Endothelial cell of umbilical vein (primary cell): ENCODE measurements around the gene TMEM92. TPM values are rescaled to one million over a fixed set of nuclear protein-coding genes. Genes with fewer than 3 reads are reported as not detected.

Experiments used
- BruUV-seq: library from RNA; stranded (reverse); fragments of 400-500 nt; replicated peaks from 2 replicates; lab custom pipeline; 2021; lab: Mats Ljungman, UMichigan
- CTCF ChIA-PET: fragments of 300-600, 350-600 bp; sonication (Branson Sonifier 250); formaldehyde crosslinking; loops from one replicate; lab custom pipeline; 2021; ENCODE audit warnings: antibody characterized with exemption, inconsistent platforms; lab: Charles Lee
- POLR2A ChIA-PET: fragments of 300-600, 350-600 bp; sonication (Branson Sonifier 250); formaldehyde crosslinking; loops from one replicate; lab custom pipeline; 2021; ENCODE audit warnings: antibody characterized with exemption, inconsistent platforms; lab: Charles Lee
- DNase-seq: peaks from one replicate; pipeline ENCODE4 v3.0.0-alpha.2; 2011; ENCODE audit warnings: low read depth, low spot score
- FAIRE-seq: peaks from 2 replicates; lab custom pipeline; 2011; peaks lifted over from hg19 to GRCh38; lab: Jason Lieb, UNC
- H2AFZ ChIP-seq: 2 replicates; pipeline ENCODE4 v1.6.0; 2012; ENCODE audit warnings: low read depth, low read length, control low read depth, inconsistent platforms
- H3K27ac ChIP-seq: 2 replicates; pipeline ENCODE4 v1.5.1; 2011; ENCODE audit warnings: low read depth, mild to moderate bottlenecking, control low read depth, low read length, moderate library complexity; ENCODE audit not compliant: insufficient read depth
- H3K27me3 ChIP-seq, 2 experiments: 2 replicates each; pipeline versions ENCODE4 v1.6.0 to v1.6.1; 2011; ENCODE audit warnings: low read length in 2 of 2, mixed read lengths in 1 of 2; ENCODE audit not compliant: control insufficient read depth in 2 of 2, insufficient read depth in 2 of 2
- H3K36me3 ChIP-seq, 2 experiments: 2 replicates in 1 of 2; 3 replicates in 1 of 2; pipeline ENCODE4 v1.5.1; 2011; ENCODE audit warnings: low read length in 2 of 2, mild to moderate bottlenecking in 1 of 2, moderate library complexity in 1 of 2; ENCODE audit not compliant: control insufficient read depth in 2 of 2, insufficient read depth in 2 of 2; ENCODE audit errors: extremely low read depth in 1 of 2
- H3K4me1 ChIP-seq: 3 replicates; pipeline ENCODE4 v1.5.1; 2011; ENCODE audit warnings: mild to moderate bottlenecking, low read length; ENCODE audit not compliant: control insufficient read depth, insufficient read depth; ENCODE audit errors: extremely low read depth
- H3K4me2 ChIP-seq: 2 replicates; pipeline ENCODE4 v1.6.1; 2011; ENCODE audit warnings: low read length, control low read depth, mixed read lengths; ENCODE audit not compliant: insufficient read depth
- H3K4me3 ChIP-seq, 3 experiments: fragments of 200-600 bp in 1 of 3; sonication (generic), shearing (Covaris generic) in 1 of 3; replicated peaks in 1 of 3; 2 replicates each; pipeline ENCODE4 v1.5.1; 2011 to 2016; ENCODE audit warnings: control low read depth in 3 of 3, low read length in 3 of 3, mild to moderate bottlenecking in 2 of 3, inconsistent platforms in 1 of 3, low read depth in 1 of 3, moderate library complexity in 1 of 3; ENCODE audit not compliant: insufficient read depth in 1 of 3
- H3K79me2 ChIP-seq: 2 replicates; pipeline ENCODE4 v1.6.0; 2012; ENCODE audit warnings: low read length, inconsistent platforms; ENCODE audit not compliant: control insufficient read depth, insufficient read depth
- H3K9ac ChIP-seq: replicated peaks from 2 replicates; pipeline ENCODE3; 2011; ENCODE audit warnings: low read length, control low read depth; ENCODE audit not compliant: insufficient read depth; ENCODE audit errors: extremely low read depth
- H3K9me1 ChIP-seq: replicated peaks from 3 replicates; pipeline ENCODE4 v1.6.0; 2011; ENCODE audit warnings: mild to moderate bottlenecking, low read length; ENCODE audit not compliant: control insufficient read depth, insufficient read depth; ENCODE audit errors: extremely low read depth
- H3K9me3 ChIP-seq: replicated peaks from 2 replicates; pipeline ENCODE4 v1.5.1; 2012; ENCODE audit warnings: low read length, inconsistent platforms; ENCODE audit not compliant: control insufficient read depth, insufficient read depth
- H4K20me1 ChIP-seq: replicated peaks from 2 replicates; pipeline ENCODE3; 2011; ENCODE audit warnings: mild to moderate bottlenecking, low read length; ENCODE audit not compliant: control insufficient read depth, insufficient read depth; ENCODE audit errors: extremely low read depth
- EZH2 ChIP-seq: IDR thresholded peaks from 2 replicates; pipeline ENCODE4 v1.6.1; 2012; ENCODE audit warnings: borderline replicate concordance, low read depth, mild to moderate bottlenecking, moderate library complexity, low read length, inconsistent platforms; ENCODE audit not compliant: severe bottlenecking
- dilution Hi-C: fragments of 300-500 bp; cut with MboI; formaldehyde crosslinking; loops from one replicate; pipeline ENCODE4 v1.15.0; 2019; ENCODE audit warnings: low sequenced_read_pairs; ENCODE audit not compliant: extremely low pct_ligation_motif_present
- intact Hi-C: fragments of 100-400 bp; cut with micrococcal nuclease; formaldehyde crosslinking; loops from one replicate; pipeline ENCODE4 v1.10.0; 2022
- polyA plus RNA-seq, 4 experiments: library from polyadenylated mRNA; depleted of rRNA in 3 of 4; stranded (reverse) in 3 of 4; unstranded in 1 of 4; fragments of >200 nt; gene quantifications; 2 replicates each; pipeline versions ENCODE4 v1.2.1 to v1.2.3, GENCODE V29; 2011 to 2012; ENCODE audit warnings: missing spikeins in 1 of 4
- total RNA-seq: library from RNA; stranded (reverse); gene quantifications from 2 replicates; pipeline ENCODE4 v1.2.3, GENCODE V29; 2021
- TF ChIP-seq, protein P1 (sequence below), 2 donors: IDR thresholded peaks; 1 replicate in 1 of 2; 2 replicates in 1 of 2; pipeline ENCODE4 v1.5.1; 2011; ENCODE audit warnings: low read length in 2 of 2, mild to moderate bottlenecking in 2 of 2, moderate library complexity in 2 of 2, control low read depth in 1 of 2, inconsistent platforms in 1 of 2, low read depth in 1 of 2; ENCODE audit not compliant: insufficient read depth in 1 of 2; ENCODE audit errors: extremely low read depth in 1 of 2

Gene TMEM92
- total and polyA plus RNA-seq, 2 donors (not counting 3 experiments of a cell fraction or from before 2014, with no cell fraction given), result 0.03 TPM; not detected in 1

DNA sequence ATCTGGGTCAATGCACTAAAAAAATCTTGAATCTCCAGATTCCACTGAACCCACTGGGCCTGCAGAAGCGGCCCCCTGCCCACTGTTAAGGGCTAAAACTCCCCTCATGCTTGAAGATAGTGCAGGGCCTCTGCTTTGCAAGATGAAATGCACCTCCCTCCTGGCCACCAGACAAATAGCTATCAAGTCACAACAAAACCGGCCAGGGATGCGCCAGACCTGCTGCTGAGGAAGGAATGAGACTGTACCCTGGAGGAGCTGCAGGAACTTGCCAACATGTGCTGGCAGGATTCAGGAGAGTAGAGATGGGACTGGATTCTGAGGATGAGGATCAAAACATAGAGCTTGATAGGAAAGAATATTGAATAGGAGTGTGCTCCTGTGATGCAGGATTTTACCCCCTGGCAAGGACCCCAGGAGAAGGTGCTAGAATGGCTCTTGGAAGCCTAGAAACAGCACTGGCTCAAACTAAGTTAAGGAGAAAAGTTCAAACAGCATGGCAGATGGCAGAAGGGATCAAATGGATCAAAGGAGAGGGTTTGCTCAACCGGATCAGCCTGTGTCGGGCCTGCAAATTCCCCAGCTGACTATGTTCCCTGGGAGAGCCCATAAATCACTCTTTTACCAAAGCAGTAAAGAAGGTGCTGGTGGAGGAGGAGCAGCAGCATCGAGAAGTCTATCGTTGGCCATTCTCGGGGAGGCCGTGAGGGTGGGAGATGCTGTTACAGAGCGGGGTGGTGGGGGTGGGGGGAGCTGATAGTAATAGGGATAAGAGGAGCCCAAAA is 44.4 kb downstream of the TMEM92 start:
- Histone ChIP-seq H3K9me1 (no peaks in the 10 kb centered on the region), H3K79me2 (no peaks in the 10 kb centered on the region), H3K9me3 (no peaks in the 10 kb centered on the region), H4K20me1 (no peaks in the 10 kb centered on the region), H3K4me1 (no peaks in the 10 kb centered on the region), H3K9ac (no peak overlapping the region), H3K36me3 (no peaks in the 10 kb centered on the region), H3K4me3 (no peak overlapping the region), H3K27ac (no peak overlapping the region), H2AFZ (no peak overlapping the region), H3K27me3 (peaks cover 21 to 26% of the 10 kb centered on the region in 2 experiments), H3K4me2 (no peak overlapping the region)
- dilution Hi-C loops, result no loop called here
- POLR2A ChIA-PET, result interaction anchor here (0.7 kb wide), 1 partner anchor 66 kb away, joined by 10 read pairs; no protein-coding TSS in a partner anchor
- DNase-seq, result no peak
- no TSS peak for BruUV-seq
- intact Hi-C loops, result no loop called here
- TF ChIP-seq, protein P1, sequence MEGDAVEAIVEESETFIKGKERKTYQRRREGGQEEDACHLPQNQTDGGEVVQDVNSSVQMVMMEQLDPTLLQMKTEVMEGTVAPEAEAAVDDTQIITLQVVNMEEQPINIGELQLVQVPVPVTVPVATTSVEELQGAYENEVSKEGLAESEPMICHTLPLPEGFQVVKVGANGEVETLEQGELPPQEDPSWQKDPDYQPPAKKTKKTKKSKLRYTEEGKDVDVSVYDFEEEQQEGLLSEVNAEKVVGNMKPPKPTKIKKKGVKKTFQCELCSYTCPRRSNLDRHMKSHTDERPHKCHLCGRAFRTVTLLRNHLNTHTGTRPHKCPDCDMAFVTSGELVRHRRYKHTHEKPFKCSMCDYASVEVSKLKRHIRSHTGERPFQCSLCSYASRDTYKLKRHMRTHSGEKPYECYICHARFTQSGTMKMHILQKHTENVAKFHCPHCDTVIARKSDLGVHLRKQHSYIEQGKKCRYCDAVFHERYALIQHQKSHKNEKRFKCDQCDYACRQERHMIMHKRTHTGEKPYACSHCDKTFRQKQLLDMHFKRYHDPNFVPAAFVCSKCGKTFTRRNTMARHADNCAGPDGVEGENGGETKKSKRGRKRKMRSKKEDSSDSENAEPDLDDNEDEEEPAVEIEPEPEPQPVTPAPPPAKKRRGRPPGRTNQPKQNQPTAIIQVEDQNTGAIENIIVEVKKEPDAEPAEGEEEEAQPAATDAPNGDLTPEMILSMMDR (IDR thresholded peaks at IDR 0.05; ENCODE audit: extremely low read depth in 1 of 2, insufficient read depth in 1 of 2, low read depth in 1 of 2, low read length in 2 of 2), result no peak
- TF ChIP-seq EZH2, result no peak
- FAIRE-seq, result no peak
- CTCF ChIA-PET, result interaction anchor here (1.0 to 1.8 kb wide), 5 partner anchors 10 to 149 kb away, joined by 3 to 6 read pairs (median 3); no protein-coding TSS in a partner anchor
